H1 (cell line): Measurements from ENCODE around the gene SOWAHC. TPM values are rescaled to one million over a fixed set of nuclear protein-coding genes. Genes with fewer than 3 reads are reported as not detected.

Source experiments
- CTCF ChIA-PET: fragments of 300-600 bp; sonication (Branson Sonifier 250); formaldehyde crosslinking; loops from one replicate; lab custom pipeline; 2021; ENCODE audit not compliant: partially characterized antibody; lab: Charles Lee
- POLR2A ChIA-PET: fragments of 300-600 bp; sonication (Branson Sonifier 250); formaldehyde crosslinking; loops from one replicate; lab custom pipeline; 2021; ENCODE audit warnings: inconsistent platforms; ENCODE audit not compliant: partially characterized antibody; lab: Charles Lee
- DNase-seq, 2 experiments: peaks; one replicate each; pipeline versions ENCODE4 v3.0.0 to v3.0.0-alpha.2; 2010 to 2022; ENCODE audit warnings: low spot score in 2 of 2, low read depth in 1 of 2, mixed read lengths in 1 of 2
- FAIRE-seq: peaks from 2 replicates; lab custom pipeline; 2011; peaks lifted over from hg19 to GRCh38; lab: Jason Lieb, UNC
- H2AFZ ChIP-seq: 2 replicates; pipeline ENCODE4 v1.8.1; 2012; ENCODE audit warnings: low read length, inconsistent platforms
- H2AK5ac ChIP-seq: 2 replicates; pipeline ENCODE4 v1.6.1; 2013; ENCODE audit warnings: low read depth, low read length
- H2BK120ac ChIP-seq: replicated peaks from 2 replicates; pipeline ENCODE3; 2013; ENCODE audit warnings: low read depth, low read length, inconsistent platforms
- H2BK12ac ChIP-seq: 2 replicates; pipeline ENCODE4 v1.6.1; 2013; ENCODE audit warnings: low read depth, low read length
- H2BK15ac ChIP-seq: 2 replicates; pipeline ENCODE4 v1.6.1; 2013; ENCODE audit warnings: low read length
- H2BK20ac ChIP-seq: 2 replicates; pipeline ENCODE4 v1.6.1; 2013; ENCODE audit warnings: low read length
- H2BK5ac ChIP-seq: 2 replicates; pipeline ENCODE4 v1.6.1; 2013; ENCODE audit warnings: low read depth, low read length
- H3K14ac ChIP-seq: 2 replicates; pipeline ENCODE4 v1.6.1; 2013; ENCODE audit warnings: inconsistent platforms; ENCODE audit not compliant: insufficient read length
- H3K18ac ChIP-seq: 2 replicates; pipeline ENCODE4 v1.6.1; 2013; ENCODE audit warnings: low read length; ENCODE audit errors: extremely low read depth
- H3K23ac ChIP-seq: 2 replicates; pipeline ENCODE4 v1.6.1; 2013; ENCODE audit warnings: inconsistent platforms; ENCODE audit not compliant: insufficient read length
- H3K23me2 ChIP-seq: 2 replicates; pipeline ENCODE4 v1.6.1; 2013; ENCODE audit warnings: low read depth, low read length
- H3K27ac ChIP-seq: 2 replicates; pipeline ENCODE4 v1.6.1; 2011; ENCODE audit warnings: low read depth, low read length, inconsistent platforms
- H3K27me3 ChIP-seq, 4 experiments: replicated peaks in 1 of 4; 1 replicate in 1 of 4; 2 replicates in 3 of 4; pipeline versions ENCODE4 v1.6.1 to v1.8.1; 2011 to 2013; ENCODE audit warnings: low read length in 3 of 4, mild to moderate bottlenecking in 3 of 4, inconsistent platforms in 2 of 4, mixed read lengths in 2 of 4, moderate library complexity in 1 of 4; ENCODE audit not compliant: control insufficient read depth in 3 of 4, insufficient read depth in 3 of 4; ENCODE audit errors: extremely low read depth in 1 of 4
- H3K36me3 ChIP-seq, 4 experiments: 2 replicates each; pipeline versions ENCODE4 v1.6.1 to v1.8.1; 2011 to 2013; ENCODE audit warnings: mild to moderate bottlenecking in 4 of 4, low read length in 3 of 4, moderate library complexity in 2 of 4, control low read depth in 1 of 4, inconsistent platforms in 1 of 4; ENCODE audit not compliant: insufficient read depth in 4 of 4, control insufficient read depth in 2 of 4
- H3K4ac ChIP-seq: replicated peaks from 2 replicates; pipeline ENCODE3; 2013; ENCODE audit warnings: low read length, low read depth, mixed read lengths, inconsistent platforms; ENCODE audit not compliant: insufficient read length
- H3K4me1 ChIP-seq, 4 experiments: replicated peaks in 1 of 4; 1 replicate in 1 of 4; 2 replicates in 3 of 4; pipeline versions ENCODE4 v1.6.1 to v1.8.1; 2011 to 2013; ENCODE audit warnings: low read length in 3 of 4, inconsistent platforms in 2 of 4, mixed read lengths in 1 of 4; ENCODE audit not compliant: insufficient read depth in 4 of 4, control insufficient read depth in 3 of 4
- H3K4me2 ChIP-seq, 2 experiments: 2 replicates each; pipeline versions ENCODE4 v1.6.1 to v1.8.1; 2011 to 2013; ENCODE audit warnings: low read depth in 2 of 2, low read length in 2 of 2, control low read depth in 1 of 2, inconsistent platforms in 1 of 2, mild to moderate bottlenecking in 1 of 2; ENCODE audit not compliant: insufficient read depth in 1 of 2
- H3K4me3 ChIP-seq, 4 experiments: fragments of 200-600, 300-600 bp in 1 of 4; sonication (generic), shearing (Covaris generic), sonication (Bioruptor Twin) in 1 of 4; 2 replicates each; pipeline versions ENCODE4 v1.5.1 to v1.8.1; 2011 to 2016; ENCODE audit warnings: low read length in 4 of 4, low read depth in 3 of 4, control low read depth in 2 of 4, inconsistent platforms in 2 of 4, mild to moderate bottlenecking in 2 of 4, mixed read lengths in 1 of 4, moderate library complexity in 1 of 4; ENCODE audit not compliant: insufficient read depth in 2 of 4; ENCODE audit errors: extremely low read depth in 1 of 4
- H3K56ac ChIP-seq: replicated peaks from 2 replicates; pipeline ENCODE3; 2013; ENCODE audit warnings: low read depth, mild to moderate bottlenecking, mixed read lengths, low read length, inconsistent platforms; ENCODE audit not compliant: insufficient read length
- H3K79me1 ChIP-seq: 2 replicates; pipeline ENCODE4 v1.6.1; 2013; ENCODE audit warnings: low read depth, low read length, control low read depth
- H3K79me2 ChIP-seq, 2 experiments: 2 replicates each; pipeline versions ENCODE4 v1.6.1 to v1.8.1; 2012 to 2013; ENCODE audit warnings: low read length in 2 of 2, mild to moderate bottlenecking in 2 of 2, inconsistent platforms in 1 of 2; ENCODE audit not compliant: insufficient read depth in 2 of 2, control insufficient read depth in 1 of 2
- H3K9ac ChIP-seq, 4 experiments: replicated peaks in 1 of 4; 1 replicate in 1 of 4; 2 replicates in 3 of 4; pipeline versions ENCODE4 v1.6.1 to v1.8.1; 2011 to 2013; ENCODE audit warnings: low read depth in 3 of 4, low read length in 3 of 4, control low read depth in 2 of 4, mild to moderate bottlenecking in 2 of 4, moderate library complexity in 2 of 4, inconsistent platforms in 1 of 4; ENCODE audit errors: extremely low read depth in 1 of 4
- H3K9me3 ChIP-seq, 2 experiments: 2 replicates each; pipeline versions ENCODE4 v1.6.1 to v1.8.1; 2012 to 2013; ENCODE audit warnings: mild to moderate bottlenecking in 2 of 2, moderate library complexity in 2 of 2, control low read depth in 1 of 2, inconsistent platforms in 1 of 2, low read depth in 1 of 2, low read length in 1 of 2, mixed read lengths in 1 of 2; ENCODE audit not compliant: insufficient read depth in 2 of 2
- H4K20me1 ChIP-seq, 2 experiments: replicated peaks in 1 of 2; 2 replicates each; pipeline versions ENCODE3 to v1.8.1; 2011 to 2013; ENCODE audit warnings: inconsistent platforms in 2 of 2, low read length in 2 of 2, mild to moderate bottlenecking in 1 of 2; ENCODE audit not compliant: insufficient read depth in 2 of 2, control insufficient read depth in 1 of 2
- H4K5ac ChIP-seq: 2 replicates; pipeline ENCODE4 v1.6.1; 2013; ENCODE audit warnings: low read length, low read depth, mixed read lengths, inconsistent platforms; ENCODE audit not compliant: insufficient read length
- H4K8ac ChIP-seq: 2 replicates; pipeline ENCODE4 v1.8.0; 2013; ENCODE audit warnings: mild to moderate bottlenecking, moderate library complexity, low read length, inconsistent platforms; ENCODE audit not compliant: insufficient read depth; ENCODE audit errors: extremely low read depth
- H4K91ac ChIP-seq: replicated peaks from 2 replicates; pipeline ENCODE3; 2013; ENCODE audit warnings: low read length, mixed read lengths, inconsistent platforms; ENCODE audit not compliant: insufficient read length
- CTBP2 ChIP-seq: IDR thresholded peaks from 2 replicates; pipeline ENCODE4 v1.7.0; 2011; ENCODE audit warnings: borderline replicate concordance, mild to moderate bottlenecking, moderate library complexity, mixed read lengths, low read length; ENCODE audit not compliant: insufficient read depth, insufficient read length
- E2F6 ChIP-seq: IDR thresholded peaks from 2 replicates; pipeline ENCODE4 v1.6.1; 2012; ENCODE audit warnings: inconsistent platforms
- EP300 ChIP-seq, 2 experiments: IDR thresholded peaks; 1 replicate in 1 of 2; 2 replicates in 1 of 2; pipeline ENCODE4 v1.6.1; 2011 to 2012; ENCODE audit warnings: low read depth in 2 of 2, low read length in 2 of 2, mild to moderate bottlenecking in 2 of 2, borderline replicate concordance in 1 of 2, inconsistent platforms in 1 of 2, moderate library complexity in 1 of 2
- RAD21 ChIP-seq, 2 experiments: IDR thresholded peaks in 1 of 2; conservative IDR thresholded peaks in 1 of 2; 2 replicates each; pipeline ENCODE4 v1.6.1; 2011; ENCODE audit warnings: low read depth in 2 of 2, low read length in 2 of 2, improper control_type of control experiment in 1 of 2, inconsistent platforms in 1 of 2, mild to moderate bottlenecking in 1 of 2, moderate library complexity in 1 of 2
- RNF2 ChIP-seq: fragments of 200-900, 300-1000 bp; sonication (generic); IDR thresholded peaks from 2 replicates; pipeline ENCODE4 v1.7.1; 2016; ENCODE audit warnings: borderline replicate concordance, low read depth, mild to moderate bottlenecking, antibody characterized with exemption, low read length; ENCODE audit not compliant: poor library complexity, severe bottlenecking; ENCODE audit errors: missing control alignments
- WGBS, 2 experiments: shearing (Covaris generic) in 1 of 2; methylation state at CpG; one replicate each; pipeline versions ENCODE4 v1.1.6 to v1.1.7; 2013 to 2015; ENCODE audit warnings: low lambda C conversion rate in 2 of 2, mixed read lengths in 2 of 2, inconsistent platforms in 1 of 2, low coverage in 1 of 2, missing lambda C conversion rate in 1 of 2; ENCODE audit not compliant: insufficient replicate concordance in 2 of 2, insufficient coverage in 1 of 2, insufficient read length in 1 of 2; ENCODE audit errors: extremely low coverage in 1 of 2, missing lambda C conversion rate in 1 of 2; 5-methylcytosine and 5-hydroxymethylcytosine counted together
- polyA plus RNA-seq, 7 experiments: library from polyadenylated mRNA; depleted of rRNA in 3 of 7; stranded (reverse) in 5 of 7; unstranded in 2 of 7; fragments of >200 nt in 5 of 7; fragments of 200-250 nt in 2 of 7; gene quantifications; 1 replicate in 5 of 7; 2 replicates in 1 of 7; 4 replicates in 1 of 7; pipeline versions ENCODE4 v1.2.1 to v1.2.3, GENCODE V29; 2011 to 2013; ENCODE audit warnings: missing spikeins in 2 of 7, mixed read lengths in 2 of 7
- total RNA-seq: library from RNA; stranded (reverse); fragmentation: NEBNext Ultra II Directional; extraction: Animal tissue kit (Norgen Biotek cat#: 25700); gene quantifications from 2 replicates; pipeline ENCODE4 v1.2.1, GENCODE V29; 2021
- TF ChIP-seq, protein P1 (sequence below), 3 experiments: IDR thresholded peaks; 1 replicate in 2 of 3; 2 replicates in 1 of 3; pipeline versions ENCODE4 v1.5.1 to v1.6.1; 2011; ENCODE audit warnings: low read length in 3 of 3, mild to moderate bottlenecking in 3 of 3, inconsistent platforms in 2 of 3, low read depth in 1 of 3, moderate library complexity in 1 of 3; ENCODE audit not compliant: insufficient read depth in 1 of 3; ENCODE audit errors: control extremely low read depth in 1 of 3

The SOWAHC gene
- total and polyA plus RNA-seq, 2 of the 8 experiments (the other 6 are each of a cell fraction or from before 2014, with no cell fraction given), result 3.1 to 17.8 TPM

GRCh38 chr2:109645412-109646184, 31.4 kb downstream of the SOWAHC start:
- H3K4ac ChIP-seq, result peak overlapping the region; percentile 27
- H3K23ac ChIP-seq, result no peak overlapping the region
- H4K91ac ChIP-seq, result peak overlapping the region; percentile 34
- H2BK15ac ChIP-seq, result no peak overlapping the region; the same call in 1 of the 2 replicates
- H3K27me3 ChIP-seq, result no peaks in the 10 kb centered on the region
- H3K18ac ChIP-seq, result peak overlapping the region; percentile 53; the same call in 1 of the 2 replicates
- H3K56ac ChIP-seq, result no peak overlapping the region
- no peaks in the 10 kb centered on the region for H3K23me2 ChIP-seq
- DNase-seq, result no peak
- no peaks in the 10 kb centered on the region for H3K9me3 ChIP-seq
- peak overlapping the region; percentile 8 to 32; a peak in 2 of 4 replicates for H3K4me2 ChIP-seq
- CTCF ChIA-PET, result interaction anchor here (0.7 to 1.4 kb wide), 2 partner anchors 9 to 1059 kb away, joined by 4 to 5 read pairs; no protein-coding TSS in a partner anchor
- no peak overlapping the region for H2BK5ac ChIP-seq
- no peak overlapping the region for H2BK12ac ChIP-seq
- no peak overlapping the region for H3K14ac ChIP-seq
- H4K20me1 ChIP-seq, result no peaks in the 10 kb centered on the region
- H3K4me3 ChIP-seq, result no peak overlapping the region
- no peak overlapping the region for H3K9ac ChIP-seq
- H3K79me1 ChIP-seq, result no peaks in the 10 kb centered on the region
- WGBS, 2 experiments, result 76% methylated on average over 14 of the region's 14 CpGs; no CpG with 5 or more reads in 1 of the 2 experiments
- no peak overlapping the region for H4K8ac ChIP-seq
- peaks cover 8 to 15% (median 13%) of the 10 kb centered on the region in 4 experiments; a peak in 6 of 7 replicates for H3K4me1 ChIP-seq
- no peak overlapping the region for H2BK120ac ChIP-seq
- POLR2A ChIA-PET, result interaction anchor here (1.5 kb wide), 1 partner anchor 31 kb away, joined by 5 read pairs; the partner anchor contains the start of gene SOWAHC
- H3K79me2 ChIP-seq, result no peaks in the 10 kb centered on the region
- H2AFZ ChIP-seq, result peak overlapping the region; percentile 65; the same call in 1 of the 2 replicates
- H3K36me3 ChIP-seq, result no peaks in the 10 kb centered on the region
- no peak for FAIRE-seq
- no peak overlapping the region for H2BK20ac ChIP-seq
- H2AK5ac ChIP-seq, result no peak overlapping the region
- no peak overlapping the region for H3K27ac ChIP-seq
- H4K5ac ChIP-seq, result no peak overlapping the region
- TF ChIP-seq RNF2 (no peak), RAD21 (IDR thresholded peaks at IDR 0.05 in 1 of 2, conservative IDR thresholded peaks at IDR 0.05 in 1 of 2; ENCODE audit: low read depth in 2 of 2, low read length in 2 of 2) (no peak), E2F6 (no peak), EP300 (IDR thresholded peaks at IDR 0.05; ENCODE audit: borderline replicate concordance in 1 of 2, low read depth in 2 of 2, low read length in 2 of 2) (no peak), CTBP2 (no peak)
- TF ChIP-seq, protein P1, sequence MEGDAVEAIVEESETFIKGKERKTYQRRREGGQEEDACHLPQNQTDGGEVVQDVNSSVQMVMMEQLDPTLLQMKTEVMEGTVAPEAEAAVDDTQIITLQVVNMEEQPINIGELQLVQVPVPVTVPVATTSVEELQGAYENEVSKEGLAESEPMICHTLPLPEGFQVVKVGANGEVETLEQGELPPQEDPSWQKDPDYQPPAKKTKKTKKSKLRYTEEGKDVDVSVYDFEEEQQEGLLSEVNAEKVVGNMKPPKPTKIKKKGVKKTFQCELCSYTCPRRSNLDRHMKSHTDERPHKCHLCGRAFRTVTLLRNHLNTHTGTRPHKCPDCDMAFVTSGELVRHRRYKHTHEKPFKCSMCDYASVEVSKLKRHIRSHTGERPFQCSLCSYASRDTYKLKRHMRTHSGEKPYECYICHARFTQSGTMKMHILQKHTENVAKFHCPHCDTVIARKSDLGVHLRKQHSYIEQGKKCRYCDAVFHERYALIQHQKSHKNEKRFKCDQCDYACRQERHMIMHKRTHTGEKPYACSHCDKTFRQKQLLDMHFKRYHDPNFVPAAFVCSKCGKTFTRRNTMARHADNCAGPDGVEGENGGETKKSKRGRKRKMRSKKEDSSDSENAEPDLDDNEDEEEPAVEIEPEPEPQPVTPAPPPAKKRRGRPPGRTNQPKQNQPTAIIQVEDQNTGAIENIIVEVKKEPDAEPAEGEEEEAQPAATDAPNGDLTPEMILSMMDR (IDR thresholded peaks at IDR 0.05; ENCODE audit: control extremely low read depth in 1 of 3, insufficient read depth in 1 of 3, low read depth in 1 of 3, low read length in 3 of 3), result no peak
